Activated T-cell treated with anti-CD3 and anti-CD28 coated beads for 1 hour (primary cell): ENCODE measurements around the gene EPO.
A peak's percentile ranks its signal among the peaks of the same experiment; 100 is the strongest.

Experiments
- DNase-seq: peaks from one replicate; pipeline ENCODE4 v3.0.0-alpha.2; 2020; ENCODE audit warnings: low read depth

EPO gene

DNA sequence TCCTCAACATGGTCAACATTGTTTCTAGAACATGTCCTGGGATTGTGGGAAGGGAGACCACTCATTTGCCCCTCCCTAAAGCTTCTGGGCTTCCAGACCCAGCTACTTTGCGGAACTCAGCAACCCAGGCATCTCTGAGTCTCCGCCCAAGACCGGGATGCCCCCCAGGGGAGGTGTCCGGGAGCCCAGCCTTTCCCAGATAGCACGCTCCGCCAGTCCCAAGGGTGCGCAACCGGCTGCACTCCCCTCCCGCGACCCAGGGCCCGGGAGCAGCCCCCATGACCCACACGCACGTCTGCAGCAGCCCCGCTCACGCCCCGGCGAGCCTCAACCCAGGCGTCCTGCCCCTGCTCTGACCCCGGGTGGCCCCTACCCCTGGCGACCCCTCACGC lies at the start of gene EPO:
Gene EPO (plus strand): TSS at position 190 of the 392 bp plus-strand sequence. CDS start 513 bp downstream, outside the sequence.
- no peak for DNase-seq

DNA sequence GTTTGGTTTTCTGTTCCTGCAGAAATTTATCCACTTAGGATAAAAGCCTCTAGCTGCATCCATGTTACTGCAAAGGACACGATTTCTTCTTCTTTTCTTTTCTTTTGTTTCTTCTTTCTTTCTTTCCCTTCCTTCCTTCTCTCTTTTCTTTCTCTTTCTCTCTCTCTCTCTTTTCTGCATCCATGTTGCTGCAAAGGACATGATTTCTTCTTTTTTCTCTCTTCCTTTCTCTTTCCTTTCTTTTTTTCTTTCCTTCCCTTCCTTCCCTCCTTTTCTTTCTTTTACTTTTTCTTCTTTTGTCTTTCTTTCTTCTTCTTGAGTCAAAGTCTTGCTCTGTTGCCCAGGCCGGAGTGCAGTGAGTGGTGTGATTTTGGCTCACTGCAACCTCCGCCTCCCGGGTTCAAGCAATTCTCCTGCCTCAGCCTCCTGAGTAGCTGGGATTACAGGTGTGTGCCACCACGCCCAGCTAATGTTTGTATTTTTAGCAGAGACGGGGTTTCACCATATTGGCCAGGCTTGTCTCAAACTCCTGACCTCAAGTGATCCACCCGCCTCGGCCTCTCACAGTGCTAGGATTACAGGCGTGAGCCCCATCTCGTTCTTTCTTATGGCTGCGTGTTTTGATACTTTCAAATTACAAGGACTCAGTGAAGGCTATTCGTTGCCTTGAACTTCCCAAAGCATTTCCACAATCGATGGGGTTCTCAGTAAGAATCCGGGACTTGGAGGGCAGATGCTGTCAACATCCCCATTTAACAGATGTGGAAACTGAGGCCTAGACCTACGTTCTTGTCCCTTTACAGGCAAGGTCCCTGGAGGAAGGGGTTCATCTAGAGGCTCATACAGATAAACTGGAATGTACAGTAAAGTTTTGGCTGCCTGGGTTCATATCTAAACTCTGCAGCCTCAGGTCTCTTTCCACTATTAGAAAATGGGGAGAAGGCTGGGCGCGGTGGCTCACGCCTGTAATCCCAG lies 48.6 kb upstream of the EPO start:
- no peak for DNase-seq

DNA sequence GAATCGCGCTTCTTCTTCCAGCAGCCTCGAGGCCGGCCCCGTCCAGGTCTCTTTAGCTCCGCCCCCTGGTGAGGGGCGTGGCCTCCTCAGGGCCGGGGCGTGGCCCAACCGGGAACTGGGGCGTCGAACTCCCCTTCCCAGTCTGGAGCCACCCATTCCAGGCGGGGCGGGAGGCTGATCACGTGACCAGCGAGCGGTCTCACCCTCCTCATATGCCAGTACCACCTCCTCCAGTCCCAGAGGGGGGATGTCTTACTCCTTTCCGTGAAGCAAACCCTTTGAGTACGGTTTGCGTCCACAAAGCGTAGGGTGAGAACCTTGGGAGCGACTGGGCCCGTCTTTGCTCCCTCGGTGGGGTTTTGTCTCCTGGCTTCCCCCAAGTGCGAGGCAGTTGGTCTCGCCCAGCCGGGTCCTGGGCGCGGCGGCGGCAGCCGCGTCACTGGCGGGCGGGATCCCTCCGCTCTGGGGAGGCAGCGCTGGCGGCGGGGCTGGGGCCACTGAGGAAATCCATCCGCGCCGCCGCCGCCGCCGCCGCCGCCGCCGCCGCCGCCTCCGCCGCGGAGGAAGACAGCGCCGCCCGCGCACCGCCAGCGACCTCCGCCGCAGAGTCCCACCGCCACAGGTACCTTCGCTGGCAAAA lies 46.8 kb upstream of the EPO start, which contains the start of gene GNB2:
Gene GNB2 (plus strand): TSS at position 439 of the 640 bp plus-strand sequence. CDS start 2,526 bp downstream, outside the sequence.
- peak; percentile 98 for DNase-seq

DNA sequence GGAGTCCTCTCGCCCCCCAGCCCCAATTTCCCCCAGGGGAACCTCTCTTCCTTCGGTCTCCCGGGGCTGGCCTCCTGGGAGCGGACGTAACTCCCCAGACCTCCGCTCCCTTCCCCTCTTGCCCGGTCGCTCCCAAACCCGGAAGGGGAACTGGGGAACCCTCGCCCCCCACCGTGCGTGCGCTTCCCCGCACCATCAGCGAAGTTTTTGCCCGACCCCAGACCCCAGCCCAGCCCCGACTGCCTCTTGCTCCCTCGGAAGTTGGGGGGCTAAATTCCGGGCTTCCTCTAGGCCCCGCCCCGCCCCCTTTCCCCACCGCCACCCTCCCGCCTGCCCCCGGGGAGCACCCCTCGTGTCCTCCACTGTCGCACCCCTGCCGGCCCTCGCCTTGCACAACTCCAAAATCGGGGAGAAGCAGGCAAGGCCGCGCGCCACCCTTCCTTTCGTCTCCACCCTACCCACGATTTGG lies 46.3 kb upstream of the EPO start:
- DNase-seq, result peak; percentile 35

DNA sequence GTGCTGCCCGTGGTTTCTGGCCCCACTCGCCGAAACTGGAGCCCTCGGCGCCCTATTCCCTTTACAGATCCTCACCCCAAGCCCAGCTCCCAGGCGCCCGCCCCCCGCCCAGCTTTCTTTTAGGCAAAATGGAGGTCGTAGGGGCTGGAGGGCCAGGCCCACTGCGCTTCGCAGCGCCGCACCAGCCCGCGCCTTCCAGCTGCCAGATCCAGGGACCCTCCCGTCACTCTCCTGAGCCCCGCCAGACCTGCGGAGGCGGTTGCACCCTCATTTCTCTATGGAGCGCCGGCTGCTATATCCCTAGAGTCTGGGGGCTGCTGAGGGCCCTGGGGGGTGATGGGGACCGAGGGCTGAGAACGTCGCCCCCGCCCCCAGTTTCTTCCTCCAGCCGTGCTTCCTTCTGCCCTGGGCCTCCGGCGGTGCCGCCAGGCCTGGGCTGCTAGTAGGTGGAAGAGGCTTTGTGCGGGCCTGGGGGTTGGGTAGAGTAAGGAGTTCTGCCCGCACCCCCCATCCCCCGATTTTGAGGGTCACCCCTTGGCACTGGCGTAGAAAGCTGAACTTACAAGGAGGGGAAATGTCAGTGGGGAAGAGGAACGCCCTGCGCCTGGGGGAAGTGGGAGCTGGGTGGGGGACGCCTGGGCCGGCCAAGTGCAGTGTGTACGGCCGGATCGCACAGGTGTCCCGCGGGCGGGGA lies 45.7 kb upstream of the EPO start:
- DNase-seq, result no peak

DNA sequence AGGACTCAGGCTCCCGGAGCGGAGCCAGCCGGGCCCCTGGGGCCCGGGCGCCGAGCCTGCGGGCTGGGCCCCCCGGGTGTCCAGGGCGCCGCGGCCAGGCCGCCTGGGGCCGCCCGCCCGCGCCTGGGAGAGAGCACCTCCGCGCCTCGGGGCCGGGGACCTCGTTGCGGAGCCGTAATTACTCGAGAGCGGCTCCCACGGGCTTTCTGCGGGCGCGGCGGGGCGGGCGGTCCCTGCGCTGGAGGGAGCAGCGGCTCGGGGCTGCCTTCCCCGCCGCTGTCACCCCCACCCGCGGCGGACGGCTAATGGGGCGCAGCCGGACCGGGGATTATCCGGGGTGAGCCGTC lies 45.2 kb upstream of the EPO start:
- no peak for DNase-seq

DNA sequence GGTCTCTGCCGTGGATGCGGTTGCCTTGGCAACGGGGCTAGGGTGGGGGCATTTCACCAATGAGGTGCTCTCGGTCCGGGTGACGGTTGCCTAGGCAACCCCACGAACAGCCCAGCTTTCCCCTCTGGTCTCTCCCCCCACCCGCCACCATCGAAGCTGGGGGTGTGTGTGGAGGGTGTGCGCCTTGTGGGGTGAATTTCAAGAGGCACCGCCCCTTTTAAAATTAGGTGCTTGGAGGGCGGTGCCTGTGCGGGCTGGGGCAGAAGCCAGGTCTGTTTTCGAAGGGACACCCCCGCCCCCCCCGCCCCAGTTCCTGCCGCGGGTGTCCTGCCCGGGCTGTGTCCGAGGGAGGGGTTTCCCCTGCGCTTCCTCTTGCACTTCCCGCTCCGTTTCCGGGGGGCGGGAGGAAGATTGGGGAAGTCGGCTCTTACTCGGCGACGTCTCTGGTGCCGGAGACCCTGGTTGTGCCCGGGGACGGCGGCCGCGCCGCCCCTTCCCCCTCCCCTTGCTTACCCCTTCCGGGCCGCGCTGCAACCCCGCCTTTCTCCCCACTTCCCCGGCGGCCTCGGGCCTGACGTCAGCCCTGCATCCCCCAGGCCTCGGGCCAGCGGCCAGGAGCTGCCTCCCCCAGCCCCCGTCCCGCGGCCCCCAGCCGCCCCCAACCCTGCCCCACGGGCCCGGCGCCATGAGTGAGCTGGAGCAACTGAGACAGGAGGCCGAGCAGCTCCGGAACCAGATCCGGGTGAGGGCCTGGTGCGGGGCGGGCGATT lies 44.5 kb upstream of the EPO start:
- DNase-seq, result peak; percentile 73

DNA sequence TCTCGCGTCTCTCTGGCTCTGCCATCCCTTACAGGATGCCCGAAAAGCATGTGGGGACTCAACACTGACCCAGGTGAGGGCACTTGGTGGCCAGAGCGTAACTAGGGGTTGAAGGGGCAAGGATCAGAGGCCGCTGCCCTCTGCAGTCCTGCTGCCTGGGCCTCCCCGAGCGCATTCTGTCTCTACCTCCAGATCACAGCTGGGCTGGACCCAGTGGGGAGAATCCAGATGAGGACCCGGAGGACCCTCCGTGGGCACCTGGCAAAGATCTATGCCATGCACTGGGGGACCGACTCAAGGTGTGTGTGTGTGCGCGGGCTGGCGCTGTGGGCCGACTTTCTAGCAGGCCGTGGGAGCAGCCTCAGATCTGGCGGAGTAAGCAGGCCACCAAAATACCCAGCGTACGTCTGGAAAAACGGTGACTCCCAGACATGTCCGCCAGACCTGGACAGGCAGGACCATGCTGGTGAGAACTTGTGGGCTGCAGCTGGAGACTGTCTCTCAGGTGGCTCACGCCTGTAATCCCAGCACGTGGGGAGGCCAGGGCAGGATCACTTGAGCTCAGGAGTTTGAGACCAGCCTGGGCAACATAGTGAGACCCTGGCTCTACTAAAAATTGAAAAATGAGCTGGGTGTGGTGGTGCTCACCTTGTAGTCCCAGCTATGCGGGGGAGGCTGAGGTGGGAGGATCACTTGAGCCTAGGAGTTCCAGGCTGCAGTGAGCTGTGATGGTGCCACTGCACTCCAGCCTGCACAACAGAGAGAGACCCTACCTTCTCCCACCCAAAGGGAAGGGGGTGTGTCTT lies 43.6 kb upstream of the EPO start:
- no peak for DNase-seq

DNA sequence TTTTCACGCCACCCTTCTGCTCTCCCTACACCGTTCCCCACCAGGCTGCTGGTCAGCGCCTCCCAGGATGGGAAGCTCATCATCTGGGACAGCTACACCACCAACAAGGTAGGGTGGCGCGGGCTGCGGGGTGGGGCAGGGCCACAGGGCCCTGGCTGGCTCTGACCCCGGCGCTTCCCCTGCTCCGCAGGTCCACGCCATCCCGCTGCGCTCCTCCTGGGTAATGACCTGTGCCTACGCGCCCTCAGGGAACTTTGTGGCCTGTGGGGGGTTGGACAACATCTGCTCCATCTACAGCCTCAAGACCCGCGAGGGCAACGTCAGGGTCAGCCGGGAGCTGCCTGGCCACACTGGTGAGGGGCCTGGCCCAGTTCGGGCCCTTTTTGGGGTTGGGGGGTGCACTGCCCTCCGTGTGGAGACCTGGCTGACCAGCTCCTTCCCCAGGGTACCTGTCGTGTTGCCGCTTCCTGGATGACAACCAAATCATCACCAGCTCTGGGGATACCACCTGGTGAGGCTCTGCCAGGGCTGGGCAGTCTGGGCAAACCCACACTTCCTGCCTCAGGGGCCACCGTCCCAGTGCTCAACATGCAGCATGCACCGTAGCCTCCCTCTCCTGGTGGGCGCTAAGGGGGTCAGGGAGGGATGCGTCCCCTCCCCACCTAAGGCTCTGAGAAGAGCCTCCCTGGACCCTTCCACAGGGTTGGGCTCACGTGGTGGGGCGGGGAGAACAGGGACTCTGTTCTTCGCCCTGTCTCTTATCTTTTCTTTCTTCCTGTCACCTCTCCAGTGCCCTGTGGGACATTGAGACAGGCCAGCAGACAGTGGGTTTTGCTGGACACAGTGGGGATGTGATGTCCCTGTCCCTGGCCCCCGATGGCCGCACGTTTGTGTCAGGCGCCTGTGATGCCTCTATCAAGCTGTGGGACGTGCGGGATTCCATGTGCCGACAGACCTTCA lies 42.7 kb upstream of the EPO start:
- DNase-seq, result no peak

DNA sequence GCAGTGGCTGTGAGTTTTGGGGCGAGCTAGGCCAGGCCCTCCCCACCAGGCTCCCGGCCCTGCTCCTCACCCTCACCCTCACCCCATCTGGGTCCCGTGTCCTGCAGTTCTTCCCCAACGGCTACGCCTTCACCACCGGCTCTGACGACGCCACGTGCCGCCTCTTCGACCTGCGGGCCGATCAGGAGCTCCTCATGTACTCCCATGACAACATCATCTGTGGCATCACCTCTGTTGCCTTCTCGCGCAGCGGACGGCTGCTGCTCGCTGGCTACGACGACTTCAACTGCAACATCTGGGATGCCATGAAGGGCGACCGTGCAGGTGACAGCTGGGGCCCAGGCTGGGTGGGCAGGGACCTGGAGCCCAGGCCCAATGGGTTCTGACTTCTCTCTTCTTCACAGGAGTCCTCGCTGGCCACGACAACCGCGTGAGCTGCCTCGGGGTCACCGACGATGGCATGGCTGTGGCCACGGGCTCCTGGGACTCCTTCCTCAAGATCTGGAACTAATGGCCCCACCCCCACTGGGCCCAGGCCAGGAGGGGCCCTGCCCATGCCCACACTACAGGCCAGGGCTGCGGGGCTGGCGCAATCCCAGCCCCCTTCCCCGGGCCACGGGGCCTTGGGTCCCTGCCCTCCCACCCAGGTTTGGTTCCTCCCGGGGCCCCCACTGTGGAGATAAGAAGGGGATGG lies 41.8 kb upstream of the EPO start:
- no peak for DNase-seq

DNA sequence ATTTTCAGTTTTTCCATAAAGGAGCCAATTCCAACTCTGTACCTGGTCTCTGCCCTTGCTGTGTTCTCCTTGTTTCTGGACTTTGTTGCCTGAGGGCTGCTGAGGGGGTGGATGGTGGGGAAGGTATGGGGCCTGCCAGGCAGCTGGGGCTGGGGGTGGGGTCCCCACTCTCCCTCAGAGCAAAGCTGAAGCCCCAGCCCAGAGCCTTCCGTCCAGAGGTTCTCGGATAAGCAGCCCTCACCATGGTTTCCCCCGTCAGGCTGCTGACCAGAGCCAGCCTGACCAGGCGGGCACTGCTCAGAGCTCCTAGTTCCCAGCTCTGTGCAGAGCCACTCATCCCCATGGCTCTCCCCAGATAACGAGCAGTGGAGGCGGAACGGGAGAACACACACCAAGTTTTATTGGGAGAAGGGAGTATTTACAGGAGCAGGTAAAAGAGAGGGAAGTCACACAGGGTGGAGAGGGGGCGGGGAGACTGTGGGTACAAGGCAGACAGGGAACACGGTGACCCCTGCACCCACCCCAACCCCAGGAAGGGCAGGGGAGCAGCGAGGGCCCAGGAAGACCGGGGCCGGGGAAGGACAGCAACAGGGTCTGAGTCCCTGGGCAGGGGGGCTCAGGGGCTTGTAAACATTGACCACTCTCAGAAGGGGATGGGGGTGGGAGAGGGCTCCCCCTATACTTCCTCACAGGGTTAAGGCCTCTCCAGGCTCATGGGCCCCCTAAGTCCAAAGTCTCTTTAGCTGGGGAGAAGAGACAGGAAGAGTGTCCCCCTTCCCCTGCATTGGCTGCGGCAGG lies 40.9 kb upstream of the EPO start:
- DNase-seq, result no peak

DNA sequence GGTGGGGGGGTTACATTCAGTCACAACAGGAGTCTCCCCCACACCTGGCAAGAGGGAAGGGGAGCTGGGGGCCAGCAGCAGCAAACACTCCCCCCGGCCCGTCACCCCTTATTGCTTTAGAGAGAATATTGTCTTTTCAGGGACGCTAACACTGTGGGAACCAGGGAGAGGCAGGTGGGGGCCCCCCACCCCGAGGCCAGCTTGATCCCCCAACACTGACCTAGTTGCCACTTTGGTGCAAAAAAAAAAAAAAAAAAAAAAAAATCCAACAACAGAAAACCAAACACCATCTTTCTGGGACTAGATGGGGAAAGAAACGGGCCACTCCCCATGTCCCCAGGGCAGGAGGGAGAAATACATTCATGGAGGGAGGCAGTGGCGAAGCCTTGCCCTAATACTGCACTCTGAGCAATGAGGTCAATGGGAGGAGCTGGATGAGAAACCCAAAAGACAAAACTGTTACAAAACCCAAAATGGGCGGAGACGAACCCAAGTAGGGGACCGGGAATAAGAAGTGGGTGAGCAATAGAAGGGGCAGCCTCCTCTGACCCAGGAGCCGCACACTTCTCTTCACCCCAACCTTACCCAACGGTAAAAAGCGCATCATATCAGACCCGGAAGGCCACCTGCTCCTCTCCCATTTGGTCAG lies 40.2 kb upstream of the EPO start:
- no peak for DNase-seq

DNA sequence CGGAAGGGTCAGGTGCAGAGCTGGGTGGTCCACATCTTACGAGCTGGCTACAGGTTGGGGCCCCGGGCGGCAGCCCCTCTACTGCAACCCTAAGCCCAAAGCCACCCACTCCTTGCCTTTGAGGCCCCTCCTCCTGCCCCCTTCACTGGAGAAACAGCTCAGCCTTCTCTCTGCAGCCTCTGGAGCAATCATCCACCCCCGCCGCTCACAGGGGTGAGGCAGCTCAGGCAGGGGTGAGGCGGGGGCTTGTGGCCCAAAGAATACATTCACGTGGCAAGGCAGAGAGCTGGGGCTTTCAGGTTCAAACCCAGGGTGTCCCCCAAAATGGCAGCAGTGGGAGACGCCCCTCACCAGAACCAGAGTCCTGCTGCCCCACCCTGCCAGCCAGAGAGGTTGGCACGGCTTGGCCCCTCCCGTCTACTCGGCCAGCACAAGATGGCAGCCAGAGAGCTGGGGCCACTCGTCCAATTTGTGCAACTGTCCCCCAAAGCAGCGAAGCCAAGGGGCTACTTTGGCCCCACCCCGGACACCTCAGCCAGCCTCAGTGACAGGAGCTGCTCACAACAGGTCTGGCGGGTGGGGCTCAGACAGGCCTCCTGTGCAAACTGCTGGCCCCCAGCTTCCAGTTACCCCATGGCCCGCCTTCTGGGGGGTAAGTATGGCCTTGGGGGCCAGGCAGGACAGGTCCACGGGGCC lies 39.5 kb upstream of the EPO start:
- DNase-seq, result no peak

DNA sequence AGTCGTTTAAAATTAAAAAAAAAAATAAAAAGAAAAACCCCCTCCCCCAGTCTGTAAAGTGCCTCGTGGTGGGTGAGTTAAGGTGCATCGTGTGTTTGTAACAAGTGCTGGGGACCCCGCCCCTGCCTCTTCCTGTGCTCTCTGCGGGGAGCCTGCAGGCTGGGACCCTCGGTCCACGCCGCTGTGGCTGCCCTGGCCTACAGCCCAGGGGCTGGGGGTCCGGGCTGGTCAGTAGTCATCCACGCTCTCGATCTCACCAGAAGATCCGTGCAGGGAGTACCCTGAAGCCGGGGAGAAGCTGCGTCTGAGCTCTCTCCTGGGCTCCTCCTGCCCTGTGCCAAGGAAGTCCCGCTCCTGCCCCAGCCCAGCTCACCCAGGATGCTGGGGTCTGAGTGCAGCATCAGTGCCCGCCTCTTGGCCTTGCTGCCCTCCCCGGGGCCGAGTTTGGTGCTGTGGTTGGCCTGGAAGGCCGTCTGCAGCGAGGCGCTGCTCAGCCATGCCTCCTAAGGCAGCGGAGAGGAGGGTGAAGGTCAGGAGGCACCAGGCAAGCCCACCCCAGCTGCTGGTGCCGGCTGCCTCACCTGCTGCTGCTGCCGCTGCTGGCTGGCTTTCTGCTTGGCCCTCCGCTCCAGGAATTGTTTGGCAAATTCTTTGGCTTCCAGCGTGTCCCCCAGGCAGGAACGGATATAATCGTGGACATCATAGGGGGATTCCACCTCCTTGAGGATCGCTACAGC lies 38.6 kb upstream of the EPO start:
- DNase-seq, result no peak

DNA sequence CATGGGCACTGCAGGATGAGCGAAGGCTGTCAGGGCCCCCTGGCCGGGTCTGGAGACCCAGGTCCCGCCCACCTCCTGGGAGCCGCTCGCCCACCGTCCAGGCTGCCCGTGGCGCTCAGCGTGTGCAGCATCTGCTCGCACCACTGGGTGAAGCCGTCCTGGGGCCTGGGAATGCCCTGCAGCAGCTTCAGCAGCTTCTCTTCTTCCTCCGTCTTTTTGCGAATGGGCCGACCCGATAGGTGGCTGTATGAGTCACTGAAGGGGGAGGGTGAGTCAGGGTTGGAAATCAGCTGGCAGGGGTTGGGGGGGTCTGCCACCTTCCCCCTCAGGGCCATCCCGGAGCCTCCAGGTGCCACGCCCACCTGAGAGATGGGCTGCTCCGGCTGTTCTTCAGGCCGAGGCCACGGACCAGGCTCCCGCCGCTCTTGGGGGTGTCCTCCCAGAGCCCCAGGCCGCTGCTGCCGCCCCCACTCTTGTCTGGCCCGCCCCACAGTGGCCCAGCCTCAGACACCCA lies 38.0 kb upstream of the EPO start:
- no peak for DNase-seq

DNA sequence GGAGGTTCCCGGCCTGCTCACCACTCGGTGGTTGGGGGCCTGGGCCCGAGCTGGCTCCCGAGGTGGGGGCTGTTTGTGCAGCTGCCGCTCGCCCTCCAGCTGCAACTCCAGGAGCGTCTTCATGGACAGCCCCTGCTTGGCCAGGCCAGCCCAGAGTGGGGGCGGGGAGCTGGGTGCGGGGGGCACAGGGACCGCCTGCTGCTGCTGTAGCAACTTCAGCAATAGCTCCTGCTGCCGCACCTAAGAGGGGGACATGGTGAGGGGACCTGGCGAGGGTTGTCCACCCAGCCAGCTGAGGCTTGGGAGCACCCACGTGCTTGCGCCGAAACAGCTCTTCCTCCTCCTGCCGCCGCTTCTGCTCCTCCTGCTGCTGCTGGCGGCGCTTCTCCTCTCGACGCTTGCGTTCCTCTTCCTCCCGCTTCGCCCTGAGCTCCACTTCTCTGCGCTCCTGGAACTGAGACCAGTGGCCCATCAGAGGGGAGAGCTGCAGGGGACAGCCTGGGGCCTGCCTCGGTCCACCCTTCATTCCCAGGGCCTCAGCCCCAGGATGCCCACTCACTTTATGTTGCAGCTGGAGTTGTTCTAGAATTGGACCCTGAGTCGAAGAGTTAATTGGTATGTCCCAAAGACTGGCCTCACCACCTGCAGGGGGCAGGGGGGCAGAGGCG lies 37.1 kb upstream of the EPO start:
- no peak for DNase-seq
